AG04450 (cell line): ENCODE measurements around the gene MON1B. TPM values are rescaled to one million over a fixed set of nuclear protein-coding genes. Genes with fewer than 3 reads are reported as not detected.

Experiments used
- CTCF ChIA-PET: fragments of 300-600, 350-600 bp; formaldehyde crosslinking; extraction: SDS; loops from one replicate; lab custom pipeline; 2022; ENCODE audit warnings: antibody characterized with exemption, inconsistent platforms; lab: Charles Lee
- POLR2A ChIA-PET: fragments of 350-600 bp; formaldehyde crosslinking; extraction: SDS; loops from one replicate; lab custom pipeline; 2021; ENCODE audit warnings: antibody characterized with exemption, inconsistent platforms; lab: Yijun Ruan, JAX
- DNase-seq: peaks from one replicate; pipeline ENCODE4 v3.0.0-alpha.2; 2011; ENCODE audit warnings: low read depth, low spot score
- H3K27ac ChIP-seq: one replicate; pipeline ENCODE4 v1.5.1; 2012; ENCODE audit warnings: low read depth, low read length, control low read depth
- H3K27me3 ChIP-seq: one replicate; pipeline ENCODE4 v1.6.0; 2012; ENCODE audit warnings: low read length; ENCODE audit not compliant: control insufficient read depth, insufficient read depth
- H3K4me3 ChIP-seq: 2 replicates; pipeline ENCODE4 v1.5.1; 2011; ENCODE audit warnings: mild to moderate bottlenecking, low read depth, low read length, control low read depth
- H3K9me3 ChIP-seq: 2 replicates; pipeline ENCODE4 v1.5.1; 2012; ENCODE audit warnings: low read length; ENCODE audit not compliant: control insufficient read depth, insufficient read depth
- polyA plus RNA-seq: library from polyadenylated mRNA; depleted of rRNA; stranded (reverse); fragments of >200 nt; gene quantifications from 2 replicates; pipeline ENCODE4 v1.2.3, GENCODE V29; 2011
- TF ChIP-seq, protein P1 (sequence below): IDR thresholded peaks from 2 replicates; pipeline ENCODE4 v1.5.1; 2011; ENCODE audit warnings: low read depth, low read length, control low read depth, inconsistent platforms

The MON1B gene
- polyA plus RNA-seq, 1 experiment, result 10.9 TPM

DNA sequence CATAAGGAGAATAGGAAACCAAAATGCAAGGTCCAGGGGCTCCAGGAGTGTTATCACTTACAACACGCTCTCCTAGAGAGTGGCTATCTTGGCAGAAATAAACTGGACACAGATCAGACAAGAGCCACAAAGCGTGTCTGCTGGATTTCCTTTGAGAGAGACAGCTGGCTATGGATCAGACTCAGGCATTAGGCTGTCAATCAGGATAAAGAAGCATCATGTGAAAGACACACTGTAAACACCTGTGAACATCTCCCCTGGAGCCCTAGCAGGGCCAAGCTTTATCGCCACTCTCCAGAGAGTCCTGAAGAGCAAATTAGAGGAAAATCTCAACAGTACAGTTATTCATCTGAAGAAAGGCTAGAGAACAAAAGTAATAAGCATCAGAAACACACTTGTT, 34.2 kb downstream of the MON1B start:
- Histone ChIP-seq H3K4me3 (no peak overlapping the region), H3K27ac (no peak overlapping the region), H3K9me3 (no peaks in the 10 kb centered on the region), H3K27me3 (peaks cover 9% of the 10 kb centered on the region)
- no peak for DNase-seq
- CTCF ChIA-PET, result interaction anchor here (0.9 kb wide), 1 partner anchor 10 kb away, joined by 3 read pairs; no protein-coding TSS in a partner anchor
- TF ChIP-seq, protein P1, sequence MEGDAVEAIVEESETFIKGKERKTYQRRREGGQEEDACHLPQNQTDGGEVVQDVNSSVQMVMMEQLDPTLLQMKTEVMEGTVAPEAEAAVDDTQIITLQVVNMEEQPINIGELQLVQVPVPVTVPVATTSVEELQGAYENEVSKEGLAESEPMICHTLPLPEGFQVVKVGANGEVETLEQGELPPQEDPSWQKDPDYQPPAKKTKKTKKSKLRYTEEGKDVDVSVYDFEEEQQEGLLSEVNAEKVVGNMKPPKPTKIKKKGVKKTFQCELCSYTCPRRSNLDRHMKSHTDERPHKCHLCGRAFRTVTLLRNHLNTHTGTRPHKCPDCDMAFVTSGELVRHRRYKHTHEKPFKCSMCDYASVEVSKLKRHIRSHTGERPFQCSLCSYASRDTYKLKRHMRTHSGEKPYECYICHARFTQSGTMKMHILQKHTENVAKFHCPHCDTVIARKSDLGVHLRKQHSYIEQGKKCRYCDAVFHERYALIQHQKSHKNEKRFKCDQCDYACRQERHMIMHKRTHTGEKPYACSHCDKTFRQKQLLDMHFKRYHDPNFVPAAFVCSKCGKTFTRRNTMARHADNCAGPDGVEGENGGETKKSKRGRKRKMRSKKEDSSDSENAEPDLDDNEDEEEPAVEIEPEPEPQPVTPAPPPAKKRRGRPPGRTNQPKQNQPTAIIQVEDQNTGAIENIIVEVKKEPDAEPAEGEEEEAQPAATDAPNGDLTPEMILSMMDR, result no peak
- POLR2A ChIA-PET, result no interaction called here

DNA sequence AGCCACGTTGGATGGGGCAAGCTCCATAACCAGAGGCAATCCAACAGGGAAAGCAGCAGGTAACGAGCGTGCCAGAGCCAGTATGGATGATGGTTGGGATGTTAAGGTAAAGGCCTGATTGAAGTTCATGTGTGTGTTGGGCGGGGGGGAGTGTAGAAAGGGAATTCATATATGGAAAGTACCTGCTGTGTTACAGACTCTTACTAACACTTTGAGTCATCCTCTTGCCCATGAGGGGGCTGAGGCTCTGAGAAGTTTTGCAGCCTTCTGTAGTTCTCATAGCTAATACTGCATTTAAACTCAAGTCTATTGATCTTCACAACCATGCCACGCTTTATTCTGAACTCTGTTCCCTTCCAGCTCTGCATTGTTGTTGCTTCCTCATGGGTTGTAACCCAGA, 36.8 kb downstream of the MON1B start:
- DNase-seq, result no peak
- Histone ChIP-seq H3K4me3 (no peak overlapping the region), H3K27me3 (peaks cover 9% of the 10 kb centered on the region), H3K9me3 (no peaks in the 10 kb centered on the region), H3K27ac (no peak overlapping the region)
- ChIA-PET CTCF (interaction anchor here (0.6 to 1.7 kb wide), 3 partner anchors 356 to 451 kb away, joined by 3 to 5 read pairs (median 3); no protein-coding TSS in a partner anchor), POLR2A (no interaction called here)
- TF ChIP-seq, protein P1, result no peak

DNA sequence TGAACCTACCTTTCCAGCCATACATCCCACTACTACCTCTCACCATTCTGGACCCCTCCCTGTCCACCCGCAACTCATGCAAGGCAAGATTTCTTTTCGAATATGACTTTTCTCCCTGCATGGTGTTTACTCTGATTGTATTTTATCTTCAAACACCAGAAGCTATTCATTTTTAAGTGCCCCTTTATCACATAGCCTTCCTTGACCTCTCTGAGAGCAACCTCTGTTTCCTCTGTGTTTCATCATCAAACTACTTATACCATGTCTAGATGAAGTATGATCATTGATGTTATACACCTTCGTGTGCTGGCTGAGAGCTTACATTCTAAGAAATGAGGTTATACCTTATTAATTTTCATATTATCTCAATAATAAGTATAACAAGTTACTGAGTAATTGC, 40.1 kb downstream of the MON1B start:
- H3K4me3 ChIP-seq, result no peak overlapping the region
- H3K9me3 ChIP-seq, result no peaks in the 10 kb centered on the region
- no peak for DNase-seq
- CTCF ChIA-PET, result interaction anchor here (1.5 to 3.4 kb wide), 2 partner anchors 350 to 353 kb away, joined by 3 to 30 read pairs; no protein-coding TSS in a partner anchor
- TF ChIP-seq, protein P1, result no peak
- peaks cover 9% of the 10 kb centered on the region for H3K27me3 ChIP-seq
- POLR2A ChIA-PET, result no interaction called here
- H3K27ac ChIP-seq, result no peak overlapping the region

DNA sequence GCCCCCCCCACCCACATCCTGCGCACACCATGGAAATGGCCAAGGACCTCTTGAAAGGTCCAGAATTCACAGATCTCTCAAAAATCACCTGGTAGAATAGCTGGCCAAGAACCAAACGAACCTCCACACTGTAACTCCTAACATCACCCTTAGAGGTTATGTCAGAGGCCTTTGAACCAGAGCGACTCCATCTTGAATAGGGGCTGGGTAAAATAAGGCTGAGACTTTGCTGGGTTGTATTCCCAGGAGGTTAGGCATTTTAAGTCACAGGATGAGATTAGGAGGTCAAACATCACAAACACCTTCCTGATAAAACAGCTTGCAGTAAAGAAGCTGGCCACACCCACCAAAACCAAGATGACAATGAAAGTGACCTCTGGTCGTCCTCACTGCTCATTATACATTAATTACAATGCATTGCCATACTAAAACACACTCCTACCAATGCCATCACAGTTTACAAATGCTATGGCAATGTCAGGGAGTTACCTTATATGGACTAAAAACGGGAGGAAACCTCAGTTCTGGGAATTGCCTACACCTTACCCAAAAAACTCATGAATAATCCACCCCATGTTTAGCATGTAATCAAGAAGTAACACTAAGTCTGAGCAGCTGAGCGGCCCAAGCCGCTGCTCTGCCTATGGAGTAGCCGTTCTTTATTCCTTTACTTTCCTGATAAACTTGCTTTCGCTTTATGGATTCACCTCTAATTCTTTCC, 43.0 kb downstream of the MON1B start:
- ChIA-PET CTCF (interaction anchor here (0.6 to 7.1 kb wide), 4 partner anchors 177 to 426 kb away, joined by 3 to 213 read pairs (median 7); no protein-coding TSS in a partner anchor), POLR2A (no interaction called here)
- Histone ChIP-seq H3K4me3 (no peak overlapping the region), H3K27ac (no peak overlapping the region), H3K9me3 (no peaks in the 10 kb centered on the region), H3K27me3 (peaks cover 3% of the 10 kb centered on the region)
- DNase-seq, result no peak
- TF ChIP-seq, protein P1, result no peak

DNA sequence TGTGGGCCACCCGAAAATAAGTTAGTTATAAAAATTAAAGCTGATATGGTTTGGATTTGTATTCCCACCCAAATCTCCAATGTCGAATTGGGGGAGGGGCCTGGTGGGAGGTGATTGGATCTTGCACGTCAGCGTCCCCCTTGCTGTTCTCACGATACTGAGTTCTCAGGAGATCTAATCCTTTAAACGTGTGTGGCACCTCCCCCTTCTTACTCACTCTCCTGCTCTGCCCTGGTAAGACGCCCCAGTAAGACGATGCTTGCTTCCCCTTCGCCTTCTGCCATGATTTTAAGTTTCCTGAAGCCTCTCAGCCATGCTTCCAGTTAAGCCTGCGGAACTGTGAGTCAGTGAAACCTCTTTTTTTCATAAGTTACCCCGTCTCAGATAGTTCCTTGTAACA, 43.6 kb downstream of the MON1B start:
- no peak overlapping the region for H3K4me3 ChIP-seq
- H3K27ac ChIP-seq, result no peak overlapping the region
- no peaks in the 10 kb centered on the region for H3K9me3 ChIP-seq
- H3K27me3 ChIP-seq, result no peaks in the 10 kb centered on the region
- CTCF ChIA-PET, result interaction anchor here (0.8 to 7.1 kb wide), 6 partner anchors 10 to 769 kb away, joined by 3 to 213 read pairs (median 6); no protein-coding TSS in a partner anchor
- no peak for DNase-seq
- POLR2A ChIA-PET, result no interaction called here
- TF ChIP-seq, protein P1, result no peak
